GM12872 (cell line): ENCODE data around the gene CFAP97D2.

Source experiments
- TF ChIP-seq, protein P1 (sequence below): IDR thresholded peaks from 3 replicates; pipeline ENCODE4 v1.5.1; 2011; ENCODE audit warnings: low read depth, mild to moderate bottlenecking, low read length, moderate library complexity; ENCODE audit not compliant: insufficient read depth

Gene CFAP97D2

DNA sequence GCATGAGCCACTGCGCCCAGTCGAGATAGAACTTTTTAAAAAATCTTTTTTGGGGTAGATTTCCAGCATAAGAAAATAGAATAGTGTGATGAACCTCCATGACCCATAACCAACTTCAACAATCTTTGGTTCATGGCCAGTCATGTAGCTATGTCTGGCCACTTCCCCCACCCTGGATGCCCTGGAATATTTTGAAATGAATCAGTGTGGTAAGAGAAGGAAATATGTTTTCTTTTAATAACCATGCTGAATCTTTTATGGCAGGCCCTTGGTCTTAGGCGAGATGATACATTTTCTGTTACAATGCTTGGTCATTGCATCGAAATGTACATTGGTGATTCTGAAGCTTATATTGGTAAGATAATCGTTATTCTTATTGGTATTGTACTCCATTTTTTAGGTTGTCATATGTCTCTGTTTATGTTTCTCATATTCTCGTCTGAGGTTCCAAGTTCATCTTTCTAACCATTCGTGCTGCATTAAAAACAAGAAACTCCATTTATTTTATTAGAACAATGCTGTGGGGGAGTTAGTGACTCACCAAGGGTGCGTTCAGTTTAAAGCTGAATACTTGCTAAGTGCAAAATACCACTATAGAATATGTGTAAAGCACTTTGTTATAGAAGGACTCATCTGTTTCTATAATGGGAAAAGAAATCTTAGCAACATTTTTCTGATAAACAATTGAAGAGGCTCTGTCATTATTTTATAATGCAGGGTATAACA lies 86.0 kb downstream of the CFAP97D2 start:
- TF ChIP-seq, protein P1, sequence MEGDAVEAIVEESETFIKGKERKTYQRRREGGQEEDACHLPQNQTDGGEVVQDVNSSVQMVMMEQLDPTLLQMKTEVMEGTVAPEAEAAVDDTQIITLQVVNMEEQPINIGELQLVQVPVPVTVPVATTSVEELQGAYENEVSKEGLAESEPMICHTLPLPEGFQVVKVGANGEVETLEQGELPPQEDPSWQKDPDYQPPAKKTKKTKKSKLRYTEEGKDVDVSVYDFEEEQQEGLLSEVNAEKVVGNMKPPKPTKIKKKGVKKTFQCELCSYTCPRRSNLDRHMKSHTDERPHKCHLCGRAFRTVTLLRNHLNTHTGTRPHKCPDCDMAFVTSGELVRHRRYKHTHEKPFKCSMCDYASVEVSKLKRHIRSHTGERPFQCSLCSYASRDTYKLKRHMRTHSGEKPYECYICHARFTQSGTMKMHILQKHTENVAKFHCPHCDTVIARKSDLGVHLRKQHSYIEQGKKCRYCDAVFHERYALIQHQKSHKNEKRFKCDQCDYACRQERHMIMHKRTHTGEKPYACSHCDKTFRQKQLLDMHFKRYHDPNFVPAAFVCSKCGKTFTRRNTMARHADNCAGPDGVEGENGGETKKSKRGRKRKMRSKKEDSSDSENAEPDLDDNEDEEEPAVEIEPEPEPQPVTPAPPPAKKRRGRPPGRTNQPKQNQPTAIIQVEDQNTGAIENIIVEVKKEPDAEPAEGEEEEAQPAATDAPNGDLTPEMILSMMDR = no peak

DNA sequence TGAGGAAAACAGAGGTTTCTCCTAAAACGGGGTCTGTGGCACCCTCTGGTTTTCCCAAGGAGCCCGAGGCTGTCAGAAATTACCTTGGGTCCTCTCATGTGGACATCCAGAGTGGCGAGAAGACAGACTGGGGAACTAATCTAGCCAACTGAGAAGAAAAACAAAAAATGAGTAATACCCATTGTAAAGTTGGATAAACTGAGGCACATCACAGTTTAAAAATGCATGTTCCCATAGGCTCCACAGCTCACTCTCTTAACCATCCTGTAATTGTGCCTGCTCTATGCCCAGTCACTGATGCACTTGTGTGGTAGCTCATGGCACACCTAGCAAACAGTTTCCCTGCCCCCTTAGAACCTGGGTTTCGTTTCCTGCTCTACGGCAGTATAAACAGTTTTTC lies 87.2 kb downstream of the CFAP97D2 start:
- TF ChIP-seq, protein P1 = no peak

DNA sequence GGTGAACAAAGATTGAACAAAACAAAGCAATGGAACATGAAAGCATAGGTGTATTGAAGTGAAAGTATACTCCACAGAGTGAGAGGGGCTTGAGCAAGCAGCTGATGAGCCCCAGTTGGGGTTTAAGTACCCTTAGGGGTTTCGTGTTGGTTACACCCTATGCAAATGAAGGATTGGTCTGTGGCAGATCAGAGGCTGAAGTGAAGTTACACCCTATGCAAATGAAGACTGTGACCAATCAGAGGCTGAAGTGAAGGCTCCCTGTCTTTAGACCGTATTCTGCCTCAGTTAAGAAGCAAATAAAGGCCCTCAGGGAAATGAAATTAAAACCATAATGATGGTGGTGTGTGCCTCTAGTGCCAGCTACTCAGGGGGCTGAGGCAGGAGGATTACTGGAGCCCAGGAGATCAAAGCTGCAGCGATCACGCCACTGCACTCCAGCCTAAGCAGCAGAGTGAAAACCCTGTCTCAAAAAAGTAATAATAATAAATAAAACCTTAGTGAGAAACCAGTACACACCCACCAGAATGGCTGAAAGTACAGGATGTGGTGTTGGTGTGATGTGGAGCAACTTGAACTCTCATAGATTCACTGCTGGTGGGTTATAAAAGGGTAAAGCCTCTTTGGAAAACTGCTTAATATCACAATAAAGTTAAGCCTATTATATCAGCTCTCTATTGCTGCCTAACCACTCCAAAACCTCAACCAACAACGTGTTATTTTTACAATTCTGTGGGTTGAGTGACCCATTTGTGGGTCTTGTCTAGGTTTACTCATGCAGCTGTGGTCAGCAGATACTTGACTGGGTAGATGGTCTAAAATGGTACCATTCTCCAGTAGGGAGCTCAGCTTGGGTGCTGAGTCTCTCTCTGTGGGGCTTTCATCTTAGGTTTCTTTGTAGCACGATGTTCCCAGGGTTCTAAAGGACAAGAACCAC lies 89.6 kb downstream of the CFAP97D2 start:
- TF ChIP-seq, protein P1 = no peak

DNA sequence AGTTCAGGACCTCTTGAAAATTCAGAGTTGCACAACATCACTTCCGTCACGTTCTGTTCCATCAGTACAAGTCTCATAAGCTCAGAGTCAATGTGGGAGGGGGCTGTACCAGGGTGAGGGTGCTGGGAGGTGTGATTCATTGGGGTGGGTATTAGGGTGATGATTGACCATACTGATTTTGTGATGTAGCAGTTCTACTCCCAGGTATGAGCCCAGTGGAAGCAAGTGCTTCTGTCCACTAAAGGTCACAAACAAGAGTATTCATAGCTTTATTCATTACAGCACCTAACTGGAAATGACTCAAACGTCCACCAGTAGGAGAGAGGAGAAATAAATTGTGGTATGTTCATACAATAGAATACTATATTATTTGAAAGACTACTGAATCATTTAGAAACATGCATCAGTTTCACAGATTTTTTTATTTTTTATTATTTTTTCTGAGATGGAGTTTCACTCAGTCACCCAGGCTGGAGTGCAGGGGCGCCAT lies 90.3 kb downstream of the CFAP97D2 start:
- TF ChIP-seq, protein P1 = no peak
